OCI-LY7 (cell line): ENCODE measurements around the gene HCCS. TPM values are rescaled to one million over a fixed set of nuclear protein-coding genes. Genes with fewer than 3 reads are reported as not detected.

Experiments
- BruUV-seq: library from RNA; stranded (reverse); fragments of 400-500 nt; replicated peaks from 2 replicates; lab custom pipeline; 2021; lab: Mats Ljungman, UMichigan
- CTCF ChIA-PET: fragments of 300-600 bp; sonication (Branson Sonifier 250); formaldehyde crosslinking; loops from one replicate; lab custom pipeline; 2022; ENCODE audit warnings: antibody characterized with exemption; ENCODE audit not compliant: unreplicated experiment; lab: Charles Lee
- POLR2A ChIA-PET: fragments of 300-600 bp; sonication (Branson Sonifier 250); formaldehyde crosslinking; loops from one replicate; lab custom pipeline; 2022; ENCODE audit warnings: antibody characterized with exemption; lab: Charles Lee
- DNase-seq: peaks from one replicate; pipeline ENCODE4 v3.0.0-alpha.2; 2015; ENCODE audit warnings: low spot score
- H2AFZ ChIP-seq: fragments of 200-600 bp; sonication (generic), shearing (Covaris generic); 2 replicates; pipeline ENCODE4 v1.6.1; 2014; ENCODE audit warnings: mild to moderate bottlenecking, antibody characterized with exemption, low read length, moderate library complexity
- H3K27ac ChIP-seq: fragments of 200-600 bp; sonication (generic); 2 replicates; pipeline ENCODE4 v1.5.1; 2014; ENCODE audit warnings: mixed run types, low read depth, mild to moderate bottlenecking, moderate library complexity, low read length, inconsistent platforms; ENCODE audit not compliant: poor library complexity, severe bottlenecking
- H3K36me3 ChIP-seq: fragments of 200-600 bp; sonication (generic); 2 replicates; pipeline ENCODE4 v1.6.1; 2014; ENCODE audit warnings: mild to moderate bottlenecking, antibody characterized with exemption, low read length, moderate library complexity, mixed read lengths; ENCODE audit not compliant: insufficient read depth
- H3K4me1 ChIP-seq: fragments of 200-600 bp; sonication (generic); 2 replicates; pipeline ENCODE4 v1.5.1; 2014; ENCODE audit warnings: mild to moderate bottlenecking, low read length; ENCODE audit not compliant: insufficient read depth, poor library complexity, severe bottlenecking
- H3K4me2 ChIP-seq: fragments of 200-600 bp; sonication (generic); 2 replicates; pipeline ENCODE4 v1.6.1; 2014; ENCODE audit warnings: mild to moderate bottlenecking, low read length
- H3K4me3 ChIP-seq: fragments of 200-600 bp; sonication (generic); 2 replicates; pipeline ENCODE4 v1.5.1; 2014; ENCODE audit warnings: mild to moderate bottlenecking, low read depth, low read length; ENCODE audit not compliant: poor library complexity, severe bottlenecking
- H3K79me2 ChIP-seq: fragments of 200-600 bp; sonication (generic); 2 replicates; pipeline ENCODE4 v1.6.1; 2016; ENCODE audit warnings: low read depth, mild to moderate bottlenecking, low read length, moderate library complexity, mixed read lengths; ENCODE audit not compliant: insufficient read depth
- H3K9me2 ChIP-seq: fragments of 200-600 bp; sonication (generic); 2 replicates; pipeline ENCODE4 v1.6.1; 2016; ENCODE audit warnings: mild to moderate bottlenecking, low read length, mixed read lengths; ENCODE audit not compliant: insufficient read depth
- H3K9me3 ChIP-seq: fragments of 200-600 bp; sonication (generic); 2 replicates; pipeline ENCODE4 v1.6.1; 2014; ENCODE audit warnings: mild to moderate bottlenecking, mixed run types, low read length, mixed read lengths
- H4K20me1 ChIP-seq: fragments of 200-600 bp; sonication (generic); 2 replicates; pipeline ENCODE4 v1.6.1; 2014; ENCODE audit warnings: mild to moderate bottlenecking, antibody characterized with exemption, low read length, moderate library complexity, mixed read lengths; ENCODE audit not compliant: insufficient read depth
- EZH2phosphoT487 ChIP-seq: fragments of 200-600 bp; sonication (generic); IDR thresholded peaks from 2 replicates; pipeline ENCODE4 v1.6.1; 2018; ENCODE audit warnings: low read depth, borderline replicate concordance, mild to moderate bottlenecking, mixed run types, antibody characterized with exemption, low read length, moderate library complexity, mixed read lengths
- intact Hi-C: fragments of 100-400 bp; cut with micrococcal nuclease; formaldehyde crosslinking; loops from one replicate; pipeline ENCODE4 v1.10.0; 2022; ENCODE audit not compliant: unreplicated experiment
- total RNA-seq, 2 experiments: library from RNA; depleted of rRNA in 1 of 2; stranded (reverse); fragments of >200 nt in 1 of 2; shearing (Covaris generic) in 1 of 2; gene quantifications; 2 replicates each; pipeline ENCODE4 v1.2.3, GENCODE V29; 2014 to 2022
- TF ChIP-seq, protein P1 (sequence below): fragments of 200-600 bp; sonication (generic); conservative IDR thresholded peaks from 2 replicates; pipeline ENCODE4 v1.5.1; 2014; ENCODE audit warnings: mild to moderate bottlenecking, antibody characterized with exemption, low read length, moderate library complexity, mixed read lengths

HCCS gene
- total RNA-seq, 2 experiments from 2014 or later = 11.1 to 25.2 TPM

DNA sequence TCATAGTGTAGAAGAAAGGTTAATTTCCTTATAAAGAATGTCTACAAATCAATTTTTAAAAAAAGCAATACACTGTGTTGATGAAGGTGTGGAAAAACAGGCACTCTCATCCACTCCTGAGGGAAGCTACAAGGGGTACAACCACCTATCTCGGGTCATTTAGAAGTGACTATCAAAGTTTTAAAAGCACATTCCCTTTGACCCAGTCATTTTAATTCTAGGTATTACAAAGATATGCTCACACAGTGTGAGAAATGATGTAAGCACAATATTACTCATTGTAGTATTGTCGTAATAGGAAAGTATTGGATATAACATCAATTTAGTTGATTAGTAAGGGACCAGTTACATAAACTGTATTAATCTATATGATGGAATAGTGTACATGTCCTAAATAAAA lies 7.4 kb upstream of the HCCS start:
- TF ChIP-seq, protein P1, sequence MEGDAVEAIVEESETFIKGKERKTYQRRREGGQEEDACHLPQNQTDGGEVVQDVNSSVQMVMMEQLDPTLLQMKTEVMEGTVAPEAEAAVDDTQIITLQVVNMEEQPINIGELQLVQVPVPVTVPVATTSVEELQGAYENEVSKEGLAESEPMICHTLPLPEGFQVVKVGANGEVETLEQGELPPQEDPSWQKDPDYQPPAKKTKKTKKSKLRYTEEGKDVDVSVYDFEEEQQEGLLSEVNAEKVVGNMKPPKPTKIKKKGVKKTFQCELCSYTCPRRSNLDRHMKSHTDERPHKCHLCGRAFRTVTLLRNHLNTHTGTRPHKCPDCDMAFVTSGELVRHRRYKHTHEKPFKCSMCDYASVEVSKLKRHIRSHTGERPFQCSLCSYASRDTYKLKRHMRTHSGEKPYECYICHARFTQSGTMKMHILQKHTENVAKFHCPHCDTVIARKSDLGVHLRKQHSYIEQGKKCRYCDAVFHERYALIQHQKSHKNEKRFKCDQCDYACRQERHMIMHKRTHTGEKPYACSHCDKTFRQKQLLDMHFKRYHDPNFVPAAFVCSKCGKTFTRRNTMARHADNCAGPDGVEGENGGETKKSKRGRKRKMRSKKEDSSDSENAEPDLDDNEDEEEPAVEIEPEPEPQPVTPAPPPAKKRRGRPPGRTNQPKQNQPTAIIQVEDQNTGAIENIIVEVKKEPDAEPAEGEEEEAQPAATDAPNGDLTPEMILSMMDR = no peak
- no peak for TF ChIP-seq EZH2phosphoT487
- Histone ChIP-seq H3K4me1 (no peaks in the 10 kb centered on the region), H3K4me2 (no peak overlapping the region), H3K27ac (no peak overlapping the region), H3K9me3 (no peaks in the 10 kb centered on the region), H3K9me2 (no peaks in the 10 kb centered on the region), H4K20me1 (no peaks in the 10 kb centered on the region), H3K79me2 (no peaks in the 10 kb centered on the region), H3K4me3 (no peak overlapping the region), H3K36me3 (peaks cover 5% of the 10 kb centered on the region; the same call in 1 of the 2 replicates), H2AFZ (no peak overlapping the region)
- no peak for DNase-seq
- ChIA-PET POLR2A (no interaction called here), CTCF (no interaction called here)
- intact Hi-C loops = no loop called here
- no TSS peak for BruUV-seq

DNA sequence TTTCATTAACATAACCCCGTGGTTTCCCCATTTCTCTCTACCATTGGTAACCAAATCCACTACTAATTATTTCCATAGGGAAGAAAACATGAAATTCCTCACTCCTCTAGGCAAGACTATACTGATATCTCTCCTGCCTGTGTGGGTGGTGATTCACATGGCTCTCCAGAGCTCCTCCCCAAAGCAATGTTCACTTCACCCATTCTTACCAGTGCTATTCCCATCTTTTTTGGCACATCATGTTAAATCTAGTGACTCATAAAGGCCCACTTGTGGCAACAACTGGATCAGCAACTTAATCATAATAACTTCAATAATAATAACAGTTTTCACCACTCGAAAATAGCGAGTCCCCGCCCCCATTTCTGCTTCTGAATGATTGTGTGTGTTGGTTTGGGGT lies 6.1 kb upstream of the HCCS start:
- no peak overlapping the region for H3K4me3 ChIP-seq
- TF ChIP-seq EZH2phosphoT487 = no peak
- TF ChIP-seq, protein P1 = no peak
- no peak overlapping the region for H3K4me2 ChIP-seq
- POLR2A ChIA-PET = interaction anchor here (0.8 kb wide), 1 partner anchor 12 kb away, joined by 3 read pairs; no protein-coding TSS in a partner anchor
- no peaks in the 10 kb centered on the region for H4K20me1 ChIP-seq
- H3K36me3 ChIP-seq = peaks cover 5% of the 10 kb centered on the region; the same call in 1 of the 2 replicates
- intact Hi-C loops = no loop called here
- 0 out of 2 replicates have a peak, but pooled peaks cover 5% of the 10 kb centered on the region for H3K9me3 ChIP-seq
- no peaks in the 10 kb centered on the region for H3K4me1 ChIP-seq
- no peaks in the 10 kb centered on the region for H3K9me2 ChIP-seq
- H3K27ac ChIP-seq = no peak overlapping the region
- CTCF ChIA-PET = no interaction called here
- H2AFZ ChIP-seq = no peak overlapping the region
- DNase-seq = no peak
- H3K79me2 ChIP-seq = peaks cover 5% of the 10 kb centered on the region; the same call in 1 of the 2 replicates
- BruUV-seq = no TSS peak

DNA sequence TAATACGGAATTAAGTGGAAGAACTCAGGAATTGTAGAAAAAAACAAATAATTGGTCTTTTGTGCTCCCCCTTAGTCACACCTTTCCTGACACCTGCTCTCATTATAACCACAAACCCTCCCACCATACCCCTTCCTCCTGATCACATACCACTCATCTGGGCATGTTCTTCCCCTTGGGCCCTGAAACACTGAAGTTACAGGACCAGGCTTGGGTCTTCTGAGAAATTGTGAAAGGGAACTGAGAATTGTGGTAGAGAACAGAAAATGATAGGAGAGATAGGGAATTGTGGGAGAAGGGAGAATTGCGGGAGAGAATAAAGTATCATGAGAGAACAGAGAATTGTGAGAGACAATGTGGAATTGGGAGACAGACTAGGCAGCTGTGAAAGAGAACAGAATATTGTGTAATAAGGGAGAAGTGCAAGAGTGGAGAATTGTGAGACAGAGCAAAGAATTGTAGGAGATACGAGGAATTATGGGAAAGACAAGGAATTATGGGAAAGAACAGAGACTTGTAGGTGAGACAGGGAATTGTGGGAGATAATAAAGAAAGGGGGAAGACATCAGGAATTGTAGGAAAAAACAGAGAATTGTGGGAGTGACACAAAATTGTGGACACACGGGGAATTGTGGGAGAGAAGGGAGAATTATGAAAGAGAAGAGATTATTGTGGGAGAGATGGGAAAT lies 2.7 kb upstream of the HCCS start:
- CTCF ChIA-PET = no interaction called here
- BruUV-seq = no TSS peak
- Histone ChIP-seq H2AFZ (no peak overlapping the region), H3K4me2 (no peak overlapping the region), H4K20me1 (peaks cover 4% of the 10 kb centered on the region), H3K27ac (no peak overlapping the region), H3K4me3 (no peak overlapping the region), H3K9me3 (0 out of 2 replicates have a peak, but pooled peaks cover 5% of the 10 kb centered on the region), H3K79me2 (peaks cover 35% of the 10 kb centered on the region; the same call in 1 of the 2 replicates), H3K36me3 (peaks cover 12% of the 10 kb centered on the region), H3K9me2 (no peaks in the 10 kb centered on the region), H3K4me1 (peaks cover 17% of the 10 kb centered on the region)
- intact Hi-C loops = no loop called here
- TF ChIP-seq EZH2phosphoT487 = no peak
- TF ChIP-seq, protein P1 = no peak
- POLR2A ChIA-PET = no interaction called here
- DNase-seq = no peak
